A673 (cell line): ENCODE data around the gene CCDC136. TPM values are rescaled to one million over a fixed set of nuclear protein-coding genes. Genes with fewer than 3 reads are reported as not detected.

Experiments
- BruUV-seq: library from RNA; stranded (reverse); fragments of 400-500 nt; replicated peaks from 2 replicates; lab custom pipeline; 2021; lab: Mats Ljungman, UMichigan
- CTCF ChIA-PET: fragments of 300-600 bp; sonication (Branson Sonifier 250); formaldehyde crosslinking; loops from one replicate; lab custom pipeline; 2022; ENCODE audit warnings: antibody characterized with exemption; lab: Charles Lee
- POLR2A ChIA-PET: fragments of 300-600 bp; sonication (Branson Sonifier 250); formaldehyde crosslinking; loops from one replicate; lab custom pipeline; 2022; ENCODE audit warnings: antibody characterized with exemption; ENCODE audit not compliant: low non-redundant PET; lab: Charles Lee
- DNase-seq: peaks from one replicate; pipeline ENCODE4 v3.0.0-alpha.2; 2015; ENCODE audit warnings: low spot score
- H3K27ac ChIP-seq: fragments of 200-600 bp; sonication (generic); 2 replicates; pipeline ENCODE4 v1.5.1; 2016; ENCODE audit warnings: mixed run types, low read depth, mild to moderate bottlenecking, mixed read lengths, antibody characterized with exemption, low read length; ENCODE audit not compliant: poor library complexity, severe bottlenecking
- H3K27me3 ChIP-seq: fragments of 200-600 bp; sonication (generic); replicated peaks from 2 replicates; pipeline ENCODE4 v1.6.1; 2017; ENCODE audit warnings: mixed run types, low read depth, mild to moderate bottlenecking, mixed read lengths, antibody characterized with exemption, low read length; ENCODE audit not compliant: insufficient read depth, poor library complexity
- H3K36me3 ChIP-seq: fragments of 200-600 bp; sonication (generic); 2 replicates; pipeline ENCODE4 v1.6.1; 2016; ENCODE audit warnings: mixed run types, mild to moderate bottlenecking, mixed read lengths, antibody characterized with exemption, low read length; ENCODE audit not compliant: insufficient read depth, poor library complexity, severe bottlenecking
- H3K4me1 ChIP-seq: fragments of 200-600 bp; sonication (generic); 2 replicates; pipeline ENCODE4 v1.6.1; 2017; ENCODE audit warnings: mixed run types, mild to moderate bottlenecking, mixed read lengths, antibody characterized with exemption, low read length; ENCODE audit not compliant: insufficient read depth, poor library complexity, severe bottlenecking
- H3K4me3 ChIP-seq: fragments of 200-600 bp; sonication (generic); 2 replicates; pipeline ENCODE4 v1.5.1; 2016; ENCODE audit warnings: low read depth, mixed run types, mild to moderate bottlenecking, mixed read lengths, low read length; ENCODE audit not compliant: poor library complexity, severe bottlenecking
- H3K9me3 ChIP-seq: fragments of 200-600 bp; sonication (generic); 2 replicates; pipeline ENCODE4 v1.6.1; 2016; ENCODE audit warnings: mixed run types, low read depth, mild to moderate bottlenecking, mixed read lengths, antibody characterized with exemption, low read length; ENCODE audit not compliant: poor library complexity, severe bottlenecking
- CTCF ChIP-seq: fragments of 300-800, 200-600 bp; sonication (generic); conservative IDR thresholded peaks from 2 replicates; pipeline ENCODE4 v1.5.1; 2017; ENCODE audit warnings: low read depth, mild to moderate bottlenecking, antibody characterized with exemption, low read length, moderate library complexity, mixed read lengths
- EZH2 ChIP-seq: fragments of 200-600 bp; sonication (generic); IDR thresholded peaks from 2 replicates; pipeline ENCODE4 v1.6.1; 2017; ENCODE audit warnings: borderline replicate concordance, low read depth, mild to moderate bottlenecking, mixed read lengths, antibody characterized with exemption, low read length; ENCODE audit not compliant: poor library complexity, severe bottlenecking
- intact Hi-C: fragments of 100-400 bp; cut with micrococcal nuclease; formaldehyde crosslinking; loops from one replicate; pipeline ENCODE4 v1.10.0; 2022; ENCODE audit not compliant: unreplicated experiment
- total RNA-seq: library from RNA; stranded (reverse); gene quantifications from 2 replicates; pipeline ENCODE4 v1.2.3, GENCODE V29; 2021

Gene CCDC136
- total RNA-seq, 1 experiment from 2014 or later: 4.4 TPM

GRCh38 chr7:128794020-128794419 lies 2.3 kb downstream of the CCDC136 start:
- Histone ChIP-seq H3K36me3 (no peaks in the 10 kb centered on the region), H3K4me1 (no peaks in the 10 kb centered on the region), H3K27ac (no peak overlapping the region), H3K4me3 (no peak overlapping the region), H3K27me3 (no peaks in the 10 kb centered on the region), H3K9me3 (no peaks in the 10 kb centered on the region)
- ChIA-PET CTCF (interaction anchor here (1.0 kb wide), 1 partner anchor 39 kb away, joined by 3 read pairs; no protein-coding TSS in a partner anchor), POLR2A (no interaction called here)
- TF ChIP-seq CTCF (0 out of 2 replicates have a peak, but pooled peaks have one; percentile 18), EZH2 (no peak)
- intact Hi-C loops: loop anchor here (10.0 kb wide), 1 partner anchor 91 kb away; no protein-coding TSS in a partner anchor
- no TSS peak for BruUV-seq
- DNase-seq: no peak

GRCh38 chr7:128794436-128794835 lies 2.7 kb downstream of the CCDC136 start:
- no peak for TF ChIP-seq CTCF
- Histone ChIP-seq H3K27ac (no peak overlapping the region), H3K4me3 (no peak overlapping the region), H3K9me3 (no peaks in the 10 kb centered on the region), H3K4me1 (no peaks in the 10 kb centered on the region), H3K27me3 (no peaks in the 10 kb centered on the region), H3K36me3 (no peaks in the 10 kb centered on the region)
- BruUV-seq: no TSS peak
- no peak for DNase-seq
- ChIA-PET POLR2A (no interaction called here), CTCF (interaction anchor here (1.0 kb wide), 1 partner anchor 38 kb away, joined by 3 read pairs; no protein-coding TSS in a partner anchor)
- intact Hi-C loops: loop anchor here (10.0 kb wide), 1 partner anchor 90 kb away; no protein-coding TSS in a partner anchor

- H3K4me1 ChIP-seq: no peaks in the 10 kb centered on the region
- DNase-seq: no peak
- H3K4me3 ChIP-seq: no peak overlapping the region
- CTCF ChIA-PET: no interaction called here
- H3K27ac ChIP-seq: no peak overlapping the region
- BruUV-seq: no TSS peak
- intact Hi-C loops: loop anchor here (10.0 kb wide), 1 partner anchor 90 kb away; no protein-coding TSS in a partner anchor
- no peaks in the 10 kb centered on the region for H3K9me3 ChIP-seq
- no peaks in the 10 kb centered on the region for H3K36me3 ChIP-seq
- POLR2A ChIA-PET: no interaction called here
- H3K27me3 ChIP-seq: no peaks in the 10 kb centered on the region
- TF ChIP-seq CTCF: no peak
- no peak for TF ChIP-seq EZH2
These were observed 3.4 kb downstream of the CCDC136 start for GRCh38 chr7:128795129-128795528.
